NT2/D1 (cell line): ENCODE results near the gene ZBTB46.

Experiments
- DNase-seq: peaks from one replicate; pipeline ENCODE4 v3.0.0-alpha.2; 2011; ENCODE audit warnings: low read depth, low spot score
- H3K27me3 ChIP-seq: 2 replicates; pipeline ENCODE4 v1.6.0; 2011; ENCODE audit warnings: mild to moderate bottlenecking; ENCODE audit not compliant: insufficient read length, insufficient read depth
- H3K36me3 ChIP-seq: 2 replicates; pipeline ENCODE4 v1.6.1; 2011; ENCODE audit warnings: mild to moderate bottlenecking, low read length, mixed read lengths; ENCODE audit not compliant: insufficient read depth, insufficient read length
- H3K4me1 ChIP-seq: 2 replicates; pipeline ENCODE4 v1.5.1; 2011; ENCODE audit not compliant: insufficient read depth, insufficient read length
- H3K4me3 ChIP-seq: 2 replicates; pipeline ENCODE4 v1.5.1; 2011; ENCODE audit warnings: low read depth; ENCODE audit not compliant: insufficient read length
- H3K9ac ChIP-seq: 2 replicates; pipeline ENCODE4 v1.6.0; 2011; ENCODE audit warnings: low read depth; ENCODE audit not compliant: insufficient read length
- H3K9me3 ChIP-seq: 2 replicates; pipeline ENCODE4 v1.5.1; 2011; ENCODE audit warnings: mild to moderate bottlenecking, low read length; ENCODE audit not compliant: insufficient read depth
- SUZ12 ChIP-seq: IDR thresholded peaks from 2 replicates; pipeline ENCODE4 v1.6.1; 2011; ENCODE audit not compliant: insufficient read length, insufficient read depth; ENCODE audit errors: extremely low read depth
- YY1 ChIP-seq: IDR thresholded peaks from 2 replicates; pipeline ENCODE4 v1.6.1; 2011; ENCODE audit not compliant: insufficient read length, insufficient read depth
- ZNF274 ChIP-seq: IDR thresholded peaks from 2 replicates; pipeline ENCODE4 v1.6.1; 2011; ENCODE audit warnings: mild to moderate bottlenecking, low read depth, low read length

The ZBTB46 gene

DNA sequence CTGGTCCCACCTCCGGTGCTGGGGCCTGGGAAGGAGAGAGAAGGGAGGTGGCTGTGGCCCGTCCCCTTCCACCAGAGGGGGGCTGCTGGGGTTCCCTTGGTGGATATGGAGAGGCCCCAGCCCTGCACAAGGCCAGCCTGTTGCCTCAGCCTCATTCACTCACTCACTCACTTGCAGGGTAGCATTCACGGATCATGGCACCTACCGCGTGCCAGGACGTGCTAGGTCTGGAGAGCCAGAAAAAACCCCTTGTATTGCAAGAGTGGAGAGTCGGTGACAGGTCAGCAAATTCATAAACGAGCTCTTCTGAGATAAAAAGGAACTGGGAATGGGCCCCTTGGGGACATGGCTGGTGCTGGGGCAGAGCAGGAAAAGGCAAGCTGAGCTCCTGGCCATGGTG lies 6.4 kb upstream of the ZBTB46 start:
- H3K27me3 ChIP-seq: peaks cover 7% of the 10 kb centered on the region

GRCh38 chr20:63836458-63837344 lies 5.6 kb upstream of the ZBTB46 start:
- Histone ChIP-seq H3K9ac (no peak overlapping the region), H3K36me3 (no peaks in the 10 kb centered on the region), H3K4me1 (peaks cover 11% of the 10 kb centered on the region), H3K9me3 (no peaks in the 10 kb centered on the region), H3K4me3 (no peak overlapping the region), H3K27me3 (peaks cover 13% of the 10 kb centered on the region)
- TF ChIP-seq ZNF274 (no peak), YY1 (no peak), SUZ12 (no peak)
- DNase-seq: no peak

More for the DNA sequence above, 6.4 kb upstream of the ZBTB46 start:
- DNase-seq: no peak
- Histone ChIP-seq H3K9ac (peak overlapping the region; percentile 36), H3K4me3 (no peak overlapping the region), H3K9me3 (no peaks in the 10 kb centered on the region), H3K4me1 (peaks cover 11% of the 10 kb centered on the region), H3K36me3 (no peaks in the 10 kb centered on the region)
- TF ChIP-seq SUZ12: no peak

GRCh38 chr20:63835021-63835858 lies 4.2 kb upstream of the ZBTB46 start:
- Histone ChIP-seq H3K4me3 (peak overlapping the region; percentile 20), H3K9ac (peak overlapping the region; percentile 47)
- DNase-seq: peak; percentile 92

DNA sequence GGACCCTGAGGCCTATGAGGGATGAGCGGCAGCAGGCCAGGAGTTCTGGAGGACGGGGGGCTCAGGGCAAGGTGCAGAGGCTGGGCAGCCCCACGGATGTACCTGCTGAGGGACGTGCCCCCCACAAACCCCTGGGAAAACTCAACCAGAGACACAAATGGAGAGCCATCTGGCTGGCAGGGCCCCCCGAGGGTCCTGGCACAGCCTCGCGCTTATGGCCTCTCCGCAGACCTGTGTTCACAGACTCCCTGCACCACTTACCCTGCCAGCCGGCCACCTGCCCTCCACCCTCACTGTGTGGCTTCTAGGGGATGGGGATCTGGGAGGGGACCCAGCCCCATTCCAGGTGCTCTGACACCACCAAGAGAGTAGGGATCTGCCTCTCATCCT lies 3.4 kb upstream of the ZBTB46 start:
- no peak for DNase-seq
- peak overlapping the region; percentile 65 for H3K9ac ChIP-seq
- no peak overlapping the region for H3K4me3 ChIP-seq
- TF ChIP-seq YY1: no peak
- no peak for TF ChIP-seq SUZ12
- TF ChIP-seq ZNF274: no peak
- H3K36me3 ChIP-seq: no peaks in the 10 kb centered on the region
- no peaks in the 10 kb centered on the region for H3K9me3 ChIP-seq
- peaks cover 7% of the 10 kb centered on the region for H3K4me1 ChIP-seq
- H3K27me3 ChIP-seq: peaks cover 20% of the 10 kb centered on the region

More at GRCh38 chr20:63835021-63835858, 4.2 kb upstream of the ZBTB46 start:
- Histone ChIP-seq H3K27me3 (peaks cover 13% of the 10 kb centered on the region), H3K36me3 (no peaks in the 10 kb centered on the region), H3K9me3 (no peaks in the 10 kb centered on the region), H3K4me1 (peaks cover 7% of the 10 kb centered on the region)
- TF ChIP-seq ZNF274: no peak
- no peak for TF ChIP-seq YY1
- no peak for TF ChIP-seq SUZ12

- H3K36me3 ChIP-seq: no peaks in the 10 kb centered on the region
- no peaks in the 10 kb centered on the region for H3K9me3 ChIP-seq
- DNase-seq: no peak
- H3K27me3 ChIP-seq: peaks cover 25% of the 10 kb centered on the region
- no peak for TF ChIP-seq YY1
- TF ChIP-seq SUZ12: no peak
- no peak for TF ChIP-seq ZNF274
- no peak overlapping the region for H3K4me3 ChIP-seq
- H3K9ac ChIP-seq: peak overlapping the region; percentile 65
- peaks cover 10% of the 10 kb centered on the region for H3K4me1 ChIP-seq
Observed at GRCh38 chr20:63833776-63834490, 2.9 kb upstream of the ZBTB46 start.

GRCh38 chr20:63831993-63832686 lies 1.1 kb upstream of the ZBTB46 start:
- no peaks in the 10 kb centered on the region for H3K36me3 ChIP-seq
- peaks cover 20% of the 10 kb centered on the region for H3K4me1 ChIP-seq
- DNase-seq: no peak
- no peak for TF ChIP-seq SUZ12
- TF ChIP-seq ZNF274: no peak
- TF ChIP-seq YY1: no peak
- H3K9me3 ChIP-seq: no peaks in the 10 kb centered on the region
- peaks cover 31% of the 10 kb centered on the region for H3K27me3 ChIP-seq
- H3K4me3 ChIP-seq: peak overlapping the region; percentile 73
- peak overlapping the region; percentile 83 for H3K9ac ChIP-seq
